Measurements from ENCODE around the gene ASAP3.

The ASAP3 gene

DNA sequence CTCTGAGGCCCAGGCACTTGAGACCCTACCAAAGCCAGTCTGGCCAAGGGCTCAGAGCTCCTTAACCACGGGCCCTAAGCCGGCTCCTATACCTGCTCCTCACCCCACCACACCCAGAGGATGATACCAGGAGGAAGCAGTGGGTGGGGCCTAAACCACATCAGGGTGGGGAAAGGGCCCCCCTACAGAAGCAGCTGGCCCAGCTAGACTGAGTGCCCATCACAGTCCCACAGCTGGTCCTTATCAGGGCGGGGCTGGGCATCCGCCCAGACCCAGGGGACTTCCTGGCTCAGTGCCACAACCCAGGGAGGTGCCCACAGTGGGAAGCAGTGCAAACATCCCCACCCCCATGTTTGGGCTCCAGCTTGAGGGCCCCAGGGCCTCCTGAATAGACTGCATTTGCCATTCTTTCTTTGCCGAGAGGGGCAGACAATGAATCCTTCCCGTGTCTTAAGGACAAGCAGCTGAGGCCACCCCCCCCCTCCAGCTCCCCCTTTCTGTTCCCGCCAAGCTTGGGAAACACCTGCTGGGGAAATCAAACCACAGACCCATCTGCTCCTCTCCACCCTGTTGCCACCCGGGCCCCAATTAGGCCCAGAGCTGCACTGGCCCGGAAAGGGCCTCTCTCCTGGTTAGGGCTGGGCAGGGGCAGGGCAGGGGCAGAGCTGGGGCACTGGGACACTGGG is 40.9 kb upstream of the ASAP3 start:
- H3K4me3 ChIP-seq (replicated peaks; ENCODE audit: low read depth, low read length) = no peak overlapping the region
- TF ChIP-seq, protein P1, sequence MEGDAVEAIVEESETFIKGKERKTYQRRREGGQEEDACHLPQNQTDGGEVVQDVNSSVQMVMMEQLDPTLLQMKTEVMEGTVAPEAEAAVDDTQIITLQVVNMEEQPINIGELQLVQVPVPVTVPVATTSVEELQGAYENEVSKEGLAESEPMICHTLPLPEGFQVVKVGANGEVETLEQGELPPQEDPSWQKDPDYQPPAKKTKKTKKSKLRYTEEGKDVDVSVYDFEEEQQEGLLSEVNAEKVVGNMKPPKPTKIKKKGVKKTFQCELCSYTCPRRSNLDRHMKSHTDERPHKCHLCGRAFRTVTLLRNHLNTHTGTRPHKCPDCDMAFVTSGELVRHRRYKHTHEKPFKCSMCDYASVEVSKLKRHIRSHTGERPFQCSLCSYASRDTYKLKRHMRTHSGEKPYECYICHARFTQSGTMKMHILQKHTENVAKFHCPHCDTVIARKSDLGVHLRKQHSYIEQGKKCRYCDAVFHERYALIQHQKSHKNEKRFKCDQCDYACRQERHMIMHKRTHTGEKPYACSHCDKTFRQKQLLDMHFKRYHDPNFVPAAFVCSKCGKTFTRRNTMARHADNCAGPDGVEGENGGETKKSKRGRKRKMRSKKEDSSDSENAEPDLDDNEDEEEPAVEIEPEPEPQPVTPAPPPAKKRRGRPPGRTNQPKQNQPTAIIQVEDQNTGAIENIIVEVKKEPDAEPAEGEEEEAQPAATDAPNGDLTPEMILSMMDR (IDR thresholded peaks at IDR 0.05; ENCODE audit: low read depth, low read length, missing control alignments) = no peak
- no peak for DNase-seq (ENCODE audit: extremely low read depth, low read depth)

DNA sequence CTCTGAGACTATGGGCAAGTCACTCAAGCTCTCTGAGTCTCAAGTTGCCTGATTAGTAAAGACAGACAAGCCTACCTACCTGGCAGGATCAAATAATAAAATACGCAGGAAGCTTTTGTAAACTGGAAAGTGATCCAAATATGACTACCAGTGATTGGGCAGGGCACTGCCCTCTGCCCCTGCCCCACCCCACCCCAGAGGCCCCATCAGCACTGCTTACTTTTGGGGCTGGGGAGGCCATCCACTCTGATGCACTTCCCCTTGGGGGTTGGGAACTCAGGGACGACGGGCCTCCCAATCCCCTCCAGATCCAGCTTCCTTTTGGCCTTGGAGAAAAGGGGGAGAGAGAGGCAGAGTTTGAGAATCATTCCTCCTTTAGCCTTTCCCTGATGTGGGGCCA is 40.2 kb upstream of the ASAP3 start:
- H3K4me3 ChIP-seq (replicated peaks; ENCODE audit: low read depth, low read length) = no peak overlapping the region
- TF ChIP-seq, protein P1 (IDR thresholded peaks at IDR 0.05; ENCODE audit: low read depth, low read length, missing control alignments) = no peak
- DNase-seq (ENCODE audit: extremely low read depth, low read depth) = no peak

DNA sequence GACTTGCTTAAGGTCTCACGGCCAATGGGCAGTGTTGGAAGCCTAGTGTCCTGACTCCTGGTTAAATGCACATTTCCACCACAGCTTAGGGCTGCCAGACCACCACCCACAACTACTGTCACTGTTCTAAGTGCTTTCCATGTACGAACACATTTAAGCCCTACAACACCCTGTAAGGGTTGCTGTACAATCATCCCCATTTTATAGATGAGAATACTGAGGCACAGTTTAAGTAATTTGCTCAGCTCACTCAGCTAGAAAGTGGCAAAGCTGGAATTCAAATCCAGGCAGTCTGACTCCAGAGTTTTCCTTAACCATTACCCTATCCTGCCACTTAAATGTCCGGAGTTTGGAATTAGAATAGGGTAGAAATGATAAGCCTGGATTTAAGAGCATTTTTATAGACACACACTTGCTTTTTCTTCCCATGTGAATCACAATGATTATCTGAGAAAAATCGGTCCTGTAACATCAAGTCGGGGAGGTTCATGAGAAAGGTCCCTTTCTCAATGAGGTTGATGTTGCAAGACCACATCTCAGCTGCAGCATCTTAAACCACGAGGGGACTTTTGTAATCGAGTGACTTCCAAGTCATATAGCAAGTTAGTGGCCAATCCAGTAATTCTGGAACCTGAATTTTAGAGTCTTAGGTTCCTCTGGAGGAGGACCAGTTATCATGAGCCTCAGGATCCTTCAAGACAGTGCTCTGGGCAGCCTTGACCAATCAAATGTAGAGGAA is 38.4 kb upstream of the ASAP3 start:
- TF ChIP-seq, protein P1 (IDR thresholded peaks at IDR 0.05; ENCODE audit: low read depth, low read length, missing control alignments) = no peak
- DNase-seq (ENCODE audit: extremely low read depth, low read depth) = no peak
- H3K4me3 ChIP-seq (replicated peaks; ENCODE audit: low read depth, low read length) = no peak overlapping the region

DNA sequence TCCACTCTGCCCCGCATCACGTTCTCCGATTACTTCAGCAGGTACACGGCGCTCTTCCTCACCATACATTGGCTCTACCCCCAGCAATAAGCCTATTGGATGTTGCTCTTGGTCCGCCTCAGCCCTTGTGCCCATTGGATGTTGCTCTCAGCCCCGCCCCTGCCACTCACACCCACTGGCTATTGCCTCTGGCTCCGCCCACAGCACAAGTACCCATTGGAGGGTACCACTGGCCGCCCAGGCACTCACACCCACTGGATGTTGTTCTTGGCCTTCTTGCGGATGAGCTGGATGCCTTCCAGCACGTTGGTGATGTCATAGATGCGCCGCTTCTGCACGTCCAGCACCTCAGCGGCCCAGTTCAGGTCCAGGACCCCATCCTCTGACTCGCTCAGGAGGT is 37.6 kb upstream of the ASAP3 start:
- DNase-seq (ENCODE audit: extremely low read depth, low read depth) = no peak
- TF ChIP-seq, protein P1 (IDR thresholded peaks at IDR 0.05; ENCODE audit: low read depth, low read length, missing control alignments) = no peak
- H3K4me3 ChIP-seq (replicated peaks; ENCODE audit: low read depth, low read length) = no peak overlapping the region

DNA sequence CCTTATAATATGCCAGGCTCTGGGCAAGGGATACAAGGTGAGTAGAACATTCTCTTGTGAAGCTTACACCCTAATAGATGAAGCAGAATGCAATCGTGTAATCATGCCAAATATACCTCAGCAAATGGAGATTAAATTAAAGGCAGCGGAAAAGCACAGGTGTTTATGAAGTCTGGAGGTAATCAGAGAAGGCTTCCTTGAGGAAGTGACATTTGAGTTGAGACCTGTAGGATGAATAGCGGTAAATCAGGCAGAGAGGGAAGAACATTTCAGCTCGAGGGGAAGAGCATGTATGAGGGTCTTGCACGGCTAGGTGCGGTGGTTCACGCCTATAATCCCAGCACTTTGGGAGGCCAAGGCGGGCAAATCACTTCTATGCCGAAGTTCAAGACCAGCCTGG is 33.6 kb upstream of the ASAP3 start:
- no peak overlapping the region for H3K4me3 ChIP-seq (replicated peaks; ENCODE audit: low read depth, low read length)
- TF ChIP-seq, protein P1 (IDR thresholded peaks at IDR 0.05; ENCODE audit: low read depth, low read length, missing control alignments) = no peak
- DNase-seq (ENCODE audit: extremely low read depth, low read depth) = no peak

DNA sequence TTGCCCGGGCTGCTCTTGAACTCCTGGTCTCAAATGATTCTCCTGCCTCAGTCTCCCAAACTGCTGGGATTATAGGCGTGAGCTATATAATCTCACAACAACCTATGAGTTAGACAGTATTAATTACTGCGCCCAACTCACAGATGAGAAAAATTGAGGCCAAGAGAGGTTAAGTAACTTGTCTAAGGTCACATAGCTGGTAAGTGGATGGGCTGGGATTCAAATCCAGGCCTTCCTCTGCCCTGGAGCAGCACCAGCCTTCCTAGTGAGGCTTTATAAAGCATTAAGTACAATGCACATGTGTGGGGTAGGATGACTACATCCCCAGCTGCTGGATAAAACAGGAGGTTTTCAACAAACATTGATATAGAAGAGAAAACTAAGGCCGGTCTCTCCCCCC is 31.9 kb upstream of the ASAP3 start:
- no peak overlapping the region for H3K4me3 ChIP-seq (replicated peaks; ENCODE audit: low read depth, low read length)
- no peak for DNase-seq (ENCODE audit: extremely low read depth, low read depth)
- TF ChIP-seq, protein P1 (IDR thresholded peaks at IDR 0.05; ENCODE audit: low read depth, low read length, missing control alignments) = no peak
